ENCODE results near the gene SCO1. TPM values are rescaled to one million over a fixed set of nuclear protein-coding genes. Genes with fewer than 3 reads are reported as not detected.

Gene SCO1
- total and polyA plus RNA-seq, 2 of the 4 experiments (the other 2 are of a cell fraction), result 17.0 to 21.7 TPM

DNA sequence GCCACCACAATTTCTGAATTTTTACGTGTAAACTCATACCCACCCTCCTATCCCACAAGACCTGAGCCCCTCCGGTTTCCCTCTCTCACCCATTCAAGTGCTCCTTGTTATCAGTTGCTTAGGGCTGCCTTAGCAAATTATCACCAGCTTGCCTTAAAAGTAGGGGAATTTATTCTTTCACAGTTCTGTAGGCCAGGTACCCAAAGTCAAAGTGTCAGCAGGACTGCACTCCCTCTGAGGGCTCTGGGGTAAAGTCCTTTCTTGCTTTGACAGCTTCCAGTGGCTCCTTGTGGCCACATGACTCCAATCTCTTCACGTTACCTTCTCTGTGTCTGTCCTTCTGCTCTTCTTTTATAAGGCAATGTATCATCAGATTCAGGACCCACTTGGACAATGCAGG is 40.4 kb upstream of the SCO1 start:
- in situ Hi-C loops (cut with MboI; ENCODE audit: low sequenced_read_pairs), result loop anchor here (5.0 to 10.0 kb wide), 3 partner anchors 93 to 1257 kb away; partner anchors contain the start of gene ZNF18
- Histone ChIP-seq H3K27ac (ENCODE audit: insufficient read depth, low read length) (no peak overlapping the region), H3K23ac (ENCODE audit: low read depth, low read length) (no peak overlapping the region), H3K18ac (ENCODE audit: low read depth, low read length) (no peak overlapping the region), H3K9me3 (ENCODE audit: control insufficient read depth, insufficient read depth, low read length) (no peaks in the 10 kb centered on the region), H2AK9ac (replicated peaks; ENCODE audit: low read depth, low read length, poor library complexity) (no peak overlapping the region), H2BK5ac (ENCODE audit: low read depth, low read length, poor library complexity, severe bottlenecking) (no peak overlapping the region), H2AFZ (replicated peaks; ENCODE audit: low read length, poor library complexity) (no peak overlapping the region), H2BK15ac (ENCODE audit: low read depth, low read length) (no peak overlapping the region), H2BK20ac (ENCODE audit: low read depth, low read length) (no peak overlapping the region), H3K9me1 (ENCODE audit: insufficient read depth, low read length) (no peaks in the 10 kb centered on the region), H3K9ac (ENCODE audit: low read depth, low read length) (no peak overlapping the region), H3K4me3 (ENCODE audit: insufficient read depth, low read depth, low read length) (no peak overlapping the region), H3K4ac (ENCODE audit: low read depth, low read length) (no peak overlapping the region), H4K20me1 (ENCODE audit: insufficient read depth, low read length) (no peaks in the 10 kb centered on the region), H4K91ac (ENCODE audit: insufficient read depth, low read depth, low read length) (no peak overlapping the region), H2AK5ac (ENCODE audit: low read depth, low read length) (no peak overlapping the region), H3K4me1 (ENCODE audit: control insufficient read depth, insufficient read depth, low read length) (no peaks in the 10 kb centered on the region), H3K27me3 (ENCODE audit: control insufficient read depth, insufficient read depth, low read length) (peaks cover 10% of the 10 kb centered on the region), H2BK120ac (ENCODE audit: low read depth, low read length) (no peak overlapping the region), H4K8ac (ENCODE audit: low read depth in 2 of 2, low read length in 2 of 2) (no peak overlapping the region), H3K56ac (ENCODE audit: extremely low read depth, insufficient read depth, low read length) (no peak overlapping the region), H4K5ac (ENCODE audit: low read depth, low read length) (no peak overlapping the region), H3K4me2 (ENCODE audit: low read depth, low read length) (no peak overlapping the region), H3K79me1 (ENCODE audit: low read depth in 1 of 2, low read length in 2 of 2) (no peaks in the 10 kb centered on the region), H3K14ac (replicated peaks; ENCODE audit: low read depth, low read length) (no peak overlapping the region), H3K36me3 (ENCODE audit: control insufficient read depth, insufficient read depth, low read length) (no peaks in the 10 kb centered on the region)
- intact Hi-C loops (cut with micrococcal nuclease), result loop anchor here (1.0 to 2.0 kb wide), 2 partner anchors 91 to 108 kb away; no protein-coding TSS in a partner anchor
- ATAC-seq (ENCODE audit: low read depth) (no peak), DNase-seq (no peak)
- CTCF ChIA-PET, result interaction anchor here (0.5 to 2.6 kb wide), 5 partner anchors 9 to 110 kb away, joined by 3 to 16 read pairs (median 4); no protein-coding TSS in a partner anchor
- POLR2A ChIA-PET (ENCODE audit: unreplicated experiment), result no interaction called here
- 62% methylated on average over 2 of the region's 3 CpGs; no CpG with 5 or more reads in 1 of the 2 experiments for WGBS, 2 experiments (ENCODE audit: extremely low coverage in 2 of 2, insufficient read length in 1 of 2)
- dilution Hi-C loops (cut with HindIII; ENCODE audit: low sequenced_read_pairs, unreplicated experiment), result no loop called here
- BruUV-seq (replicated peaks), result no TSS peak
- no peak for TF ChIP-seq BHLHE40 (IDR thresholded peaks at IDR 0.05; ENCODE audit: low read depth, low read length)
- no peak for TF ChIP-seq FOS (IDR thresholded peaks at IDR 0.05; ENCODE audit: low read depth, low read length)
- TF ChIP-seq MAFK (IDR thresholded peaks at IDR 0.05; ENCODE audit: low read depth, low read length), result no peak
